ENCODE results near the gene CELA2A. TPM values are rescaled to one million over a fixed set of nuclear protein-coding genes. Genes with fewer than 3 reads are reported as not detected.

CELA2A gene
- total and polyA plus RNA-seq, 2 of the 13 experiments (the other 11 are each of a cell fraction or from before 2014, with no cell fraction given) = not detected

DNA sequence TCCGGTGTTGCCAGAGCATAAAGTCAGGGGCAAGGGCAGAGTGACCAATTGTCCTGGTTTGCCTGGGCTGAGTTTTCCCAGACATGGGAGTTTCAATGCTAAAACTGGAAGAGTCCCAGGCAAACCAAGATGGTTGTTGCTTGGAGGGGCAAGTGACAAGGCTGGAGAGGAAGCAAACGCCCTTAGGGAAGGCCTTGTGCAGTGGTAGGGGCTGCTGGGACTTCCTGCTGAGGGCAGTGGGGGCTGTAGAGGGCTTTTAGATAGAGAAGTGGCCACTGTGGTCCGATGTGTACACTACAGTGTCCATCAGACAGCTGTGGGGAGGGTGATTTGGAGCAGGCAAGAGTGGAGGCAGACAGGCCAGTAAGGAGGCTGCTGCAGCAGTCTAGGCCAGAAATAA lies 7.0 kb upstream of the CELA2A start (continued):
- no peak for TF ChIP-seq ZZZ3 (CRISPR knock-in tag; IDR thresholded peaks at IDR 0.05; ENCODE audit: borderline replicate concordance)

- H4K20me1 ChIP-seq (ENCODE audit: insufficient read depth, low read length) = no peaks in the 10 kb centered on the region
- H3K36me3 ChIP-seq (replicated peaks in 1 of 2; ENCODE audit: control insufficient read depth in 1 of 2, insufficient read depth in 2 of 2, low read length in 2 of 2) = no peaks in the 10 kb centered on the region
- intact Hi-C loops (cut with micrococcal nuclease; ENCODE audit: unreplicated experiment) = no loop called here
- no TSS peak for BruUV-seq (replicated peaks)
- ChIA-PET POLR2A (no interaction called here), CTCF (ENCODE audit: low intra/inter-chr PET ratio, low total read pairs) (no interaction called here)
- no peak overlapping the region for H2AFZ ChIP-seq (ENCODE audit: low read length)
- DNase-seq (ENCODE audit: low spot score) (no peak), ATAC-seq (no peak), FAIRE-seq (no peak)
- in situ Hi-C loops (cut with HindIII; ENCODE audit: extremely low pct_ligation_motif_present, low pct_unique_long_range_greater_than_20kb) = no loop called here
- no peak overlapping the region for H3K4me3 ChIP-seq (replicated peaks in 1 of 3; ENCODE audit: insufficient read depth in 1 of 3, low read depth in 2 of 3, low read length in 3 of 3)
- H3K4me2 ChIP-seq (ENCODE audit: low read depth, low read length) = no peak overlapping the region
- no peak overlapping the region for H3K9ac ChIP-seq (ENCODE audit: insufficient read depth, low read depth, low read length)
- no peaks in the 10 kb centered on the region; a peak in 1 of 5 replicates for H3K27me3 ChIP-seq (ENCODE audit: control insufficient read depth in 1 of 2, insufficient read depth in 2 of 2, low read length in 2 of 2)
- no peaks in the 10 kb centered on the region for H3K79me2 ChIP-seq (ENCODE audit: insufficient read depth, low read length)
- WGBS (ENCODE audit: low lambda C conversion rate) = 50% methylated on average over 6 of the region's 6 CpGs
- TF ChIP-seq HMG20B (CRISPR knock-in tag; conservative IDR thresholded peaks at IDR 0.05) = no peak
- TF ChIP-seq NCOR1 (IDR thresholded peaks at IDR 0.05; ENCODE audit: borderline replicate concordance, low read length) = 0 out of 2 replicates have a peak, but pooled peaks have one; percentile 28
- peaks cover 7% of the 10 kb centered on the region for H3K4me1 ChIP-seq (ENCODE audit: insufficient read depth, low read length)
- H3K27ac ChIP-seq (ENCODE audit: extremely low read length, insufficient read depth, low read length) = no peak overlapping the region
- H3K9me3 ChIP-seq (ENCODE audit: low read length) = no peaks in the 10 kb centered on the region
These were observed 5.4 kb upstream of the CELA2A start for GRCh38 chr1:15451014-15451722.

DNA sequence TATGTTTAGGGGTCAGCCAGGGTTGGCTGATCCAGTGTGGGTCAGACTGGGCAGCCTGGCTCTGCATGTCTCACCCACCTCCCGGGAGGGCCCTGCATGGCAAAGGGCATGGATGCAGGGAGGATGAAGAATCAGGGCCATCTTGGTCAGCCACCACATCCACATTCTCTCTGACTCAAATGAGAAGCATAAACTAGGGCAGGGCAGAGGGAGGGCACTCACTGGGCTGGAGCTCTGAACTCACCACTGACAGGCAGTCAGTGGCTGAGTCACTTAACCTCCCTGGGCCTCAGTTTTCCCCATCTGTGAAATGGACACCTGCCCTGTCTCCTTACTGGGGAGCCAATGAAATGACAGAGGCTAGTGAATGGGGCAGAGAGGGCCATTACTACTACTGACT lies 4.3 kb upstream of the CELA2A start:
- H3K4me2 ChIP-seq (ENCODE audit: low read depth, low read length) = no peak overlapping the region
- no peak for DNase-seq (ENCODE audit: low spot score)
- no peak for FAIRE-seq
- in situ Hi-C loops (cut with HindIII; ENCODE audit: extremely low pct_ligation_motif_present, low pct_unique_long_range_greater_than_20kb) (no loop called here), intact Hi-C loops (cut with micrococcal nuclease; ENCODE audit: unreplicated experiment) (no loop called here)
- peaks cover 7% of the 10 kb centered on the region for H3K4me1 ChIP-seq (ENCODE audit: insufficient read depth, low read length)
- no peaks in the 10 kb centered on the region for H3K79me2 ChIP-seq (ENCODE audit: insufficient read depth, low read length)
- no peak for ATAC-seq
- ChIA-PET POLR2A (no interaction called here), CTCF (ENCODE audit: low intra/inter-chr PET ratio, low total read pairs) (no interaction called here)
- no TSS peak for BruUV-seq (replicated peaks)
- H4K20me1 ChIP-seq (ENCODE audit: insufficient read depth, low read length) = no peaks in the 10 kb centered on the region
- H3K4me3 ChIP-seq (replicated peaks in 1 of 3; ENCODE audit: insufficient read depth in 1 of 3, low read depth in 2 of 3, low read length in 3 of 3) = no peak overlapping the region
- H2AFZ ChIP-seq (ENCODE audit: low read length) = no peak overlapping the region
- no peaks in the 10 kb centered on the region for H3K9me3 ChIP-seq (ENCODE audit: low read length)
- H3K36me3 ChIP-seq (replicated peaks in 1 of 2; ENCODE audit: control insufficient read depth in 1 of 2, insufficient read depth in 2 of 2, low read length in 2 of 2) = no peaks in the 10 kb centered on the region
- TF ChIP-seq ZNF629 (CRISPR knock-in tag; conservative IDR thresholded peaks at IDR 0.05) (peak; percentile 87), HNRNPL (IDR thresholded peaks at IDR 0.05; ENCODE audit: low read depth, low read length) (no peak), ZNF766 (CRISPR knock-in tag; IDR thresholded peaks at IDR 0.05; ENCODE audit: borderline replicate concordance) (no peak), ZMYM3 (CRISPR knock-in tag; IDR thresholded peaks at IDR 0.05) (peak; percentile 39; the same call in 1 of the 2 replicates), DNMT3B (CRISPR knock-in tag; conservative IDR thresholded peaks at IDR 0.05) (no peak), ZSCAN20 (CRISPR knock-in tag; IDR thresholded peaks at IDR 0.05; ENCODE audit: borderline replicate concordance) (no peak), MTF1 (CRISPR knock-in tag; IDR thresholded peaks at IDR 0.05) (no peak), ZSCAN30 (CRISPR knock-in tag; IDR thresholded peaks at IDR 0.05) (no peak)
- TF ChIP-seq, protein P1, sequence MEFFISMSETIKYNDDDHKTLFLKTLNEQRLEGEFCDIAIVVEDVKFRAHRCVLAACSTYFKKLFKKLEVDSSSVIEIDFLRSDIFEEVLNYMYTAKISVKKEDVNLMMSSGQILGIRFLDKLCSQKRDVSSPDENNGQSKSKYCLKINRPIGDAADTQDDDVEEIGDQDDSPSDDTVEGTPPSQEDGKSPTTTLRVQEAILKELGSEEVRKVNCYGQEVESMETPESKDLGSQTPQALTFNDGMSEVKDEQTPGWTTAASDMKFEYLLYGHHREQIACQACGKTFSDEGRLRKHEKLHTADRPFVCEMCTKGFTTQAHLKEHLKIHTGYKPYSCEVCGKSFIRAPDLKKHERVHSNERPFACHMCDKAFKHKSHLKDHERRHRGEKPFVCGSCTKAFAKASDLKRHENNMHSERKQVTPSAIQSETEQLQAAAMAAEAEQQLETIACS (CRISPR knock-in tag; IDR thresholded peaks at IDR 0.05) = no peak
- TF ChIP-seq, protein P2, sequence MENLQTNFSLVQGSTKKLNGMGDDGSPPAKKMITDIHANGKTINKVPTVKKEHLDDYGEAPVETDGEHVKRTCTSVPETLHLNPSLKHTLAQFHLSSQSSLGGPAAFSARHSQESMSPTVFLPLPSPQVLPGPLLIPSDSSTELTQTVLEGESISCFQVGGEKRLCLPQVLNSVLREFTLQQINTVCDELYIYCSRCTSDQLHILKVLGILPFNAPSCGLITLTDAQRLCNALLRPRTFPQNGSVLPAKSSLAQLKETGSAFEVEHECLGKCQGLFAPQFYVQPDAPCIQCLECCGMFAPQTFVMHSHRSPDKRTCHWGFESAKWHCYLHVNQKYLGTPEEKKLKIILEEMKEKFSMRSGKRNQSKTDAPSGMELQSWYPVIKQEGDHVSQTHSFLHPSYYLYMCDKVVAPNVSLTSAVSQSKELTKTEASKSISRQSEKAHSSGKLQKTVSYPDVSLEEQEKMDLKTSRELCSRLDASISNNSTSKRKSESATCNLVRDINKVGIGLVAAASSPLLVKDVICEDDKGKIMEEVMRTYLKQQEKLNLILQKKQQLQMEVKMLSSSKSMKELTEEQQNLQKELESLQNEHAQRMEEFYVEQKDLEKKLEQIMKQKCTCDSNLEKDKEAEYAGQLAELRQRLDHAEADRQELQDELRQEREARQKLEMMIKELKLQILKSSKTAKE (CRISPR knock-in tag; IDR thresholded peaks at IDR 0.05; ENCODE audit: borderline replicate concordance) = no peak
- WGBS (ENCODE audit: low lambda C conversion rate) = no CpG with 5 or more reads among the region's 1 CpG
- no peak overlapping the region for H3K27ac ChIP-seq (ENCODE audit: extremely low read length, insufficient read depth, low read length)
- no peaks in the 10 kb centered on the region; a peak in 1 of 5 replicates for H3K27me3 ChIP-seq (ENCODE audit: control insufficient read depth in 1 of 2, insufficient read depth in 2 of 2, low read length in 2 of 2)
- no peak overlapping the region for H3K9ac ChIP-seq (ENCODE audit: insufficient read depth, low read depth, low read length)

Data from HepG2 (cell line).